Parathyroid adenoma (tissue), 2 donors: ENCODE measurements around the gene VAV3.

Source experiments
- H2AFZ ChIP-seq: fragments of 300-600 bp; sonication (generic); one replicate; pipeline ENCODE4 v1.7.0; 2017; ENCODE audit warnings: antibody characterized with exemption, mild to moderate bottlenecking
- H3K27ac ChIP-seq: fragments of 300-600 bp; sonication (generic); one replicate; pipeline ENCODE4 v1.7.0; 2017
- H3K27me3 ChIP-seq: fragments of 300-600 bp; sonication (generic); one replicate; pipeline ENCODE4 v1.7.0; 2017; ENCODE audit warnings: low read length; ENCODE audit not compliant: control insufficient read depth, insufficient read depth
- H3K36me3 ChIP-seq: fragments of 300-600 bp; sonication (generic); one replicate; pipeline ENCODE4 v1.7.0; 2017; ENCODE audit warnings: low read length; ENCODE audit not compliant: control insufficient read depth, insufficient read depth
- H3K4me1 ChIP-seq: fragments of 300-600 bp; sonication (generic); one replicate; pipeline ENCODE4 v1.7.0; 2017; ENCODE audit warnings: control low read depth
- H3K4me2 ChIP-seq: fragments of 300-600 bp; sonication (generic); one replicate; pipeline ENCODE4 v1.7.0; 2017; ENCODE audit warnings: low read length
- H3K4me3 ChIP-seq: fragments of 300-600 bp; sonication (generic); one replicate; pipeline ENCODE4 v1.7.0; 2017; ENCODE audit warnings: low read depth, low read length
- H3K79me2 ChIP-seq: fragments of 300-600 bp; sonication (generic); one replicate; pipeline ENCODE4 v1.7.0; 2017; ENCODE audit warnings: control low read depth
- H3K9ac ChIP-seq: fragments of 300-600 bp; sonication (generic); one replicate; pipeline ENCODE4 v1.7.0; 2017; ENCODE audit warnings: mild to moderate bottlenecking
- H3K9me3 ChIP-seq: fragments of 300-600 bp; sonication (generic); one replicate; pipeline ENCODE4 v1.7.0; 2017; ENCODE audit warnings: low read length; ENCODE audit not compliant: control insufficient read depth
- CTCF ChIP-seq: fragments of 300-600 bp; sonication (generic); IDR thresholded peaks from one replicate; pipeline ENCODE4 v1.7.0; 2017; ENCODE audit warnings: antibody characterized with exemption, mild to moderate bottlenecking
- donor health status: primary hyperparathyroidism.

Gene VAV3

DNA sequence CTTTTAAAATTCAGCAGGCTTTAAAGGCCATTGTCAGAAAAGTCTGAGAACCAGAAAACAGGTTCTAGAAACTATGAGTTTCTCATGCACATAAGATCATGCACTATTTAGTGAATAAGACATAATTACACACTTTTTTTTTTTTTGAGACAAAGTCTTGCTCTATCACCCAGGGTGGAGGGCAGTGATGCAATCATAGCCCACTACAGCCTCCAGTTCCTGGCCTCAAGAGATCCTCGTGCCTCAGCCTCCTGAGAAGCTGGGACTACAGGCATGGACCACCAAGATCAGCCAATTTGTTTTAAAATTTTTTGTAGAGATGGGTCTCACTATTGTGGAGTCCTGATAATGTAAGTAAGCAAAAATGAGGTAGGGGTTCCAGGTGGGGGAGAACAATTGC is 134.9 kb downstream of the VAV3 start:
- Histone ChIP-seq H3K27me3 (no peaks in the 10 kb centered on the region), H3K4me2 (no peak overlapping the region), H3K9ac (no peak overlapping the region), H3K4me1 (no peaks in the 10 kb centered on the region), H3K9me3 (no peaks in the 10 kb centered on the region), H3K79me2 (no peaks in the 10 kb centered on the region), H3K36me3 (no peaks in the 10 kb centered on the region), H2AFZ (no peak overlapping the region), H3K4me3 (no peak overlapping the region), H3K27ac (no peak overlapping the region)
- no peak for TF ChIP-seq CTCF

DNA sequence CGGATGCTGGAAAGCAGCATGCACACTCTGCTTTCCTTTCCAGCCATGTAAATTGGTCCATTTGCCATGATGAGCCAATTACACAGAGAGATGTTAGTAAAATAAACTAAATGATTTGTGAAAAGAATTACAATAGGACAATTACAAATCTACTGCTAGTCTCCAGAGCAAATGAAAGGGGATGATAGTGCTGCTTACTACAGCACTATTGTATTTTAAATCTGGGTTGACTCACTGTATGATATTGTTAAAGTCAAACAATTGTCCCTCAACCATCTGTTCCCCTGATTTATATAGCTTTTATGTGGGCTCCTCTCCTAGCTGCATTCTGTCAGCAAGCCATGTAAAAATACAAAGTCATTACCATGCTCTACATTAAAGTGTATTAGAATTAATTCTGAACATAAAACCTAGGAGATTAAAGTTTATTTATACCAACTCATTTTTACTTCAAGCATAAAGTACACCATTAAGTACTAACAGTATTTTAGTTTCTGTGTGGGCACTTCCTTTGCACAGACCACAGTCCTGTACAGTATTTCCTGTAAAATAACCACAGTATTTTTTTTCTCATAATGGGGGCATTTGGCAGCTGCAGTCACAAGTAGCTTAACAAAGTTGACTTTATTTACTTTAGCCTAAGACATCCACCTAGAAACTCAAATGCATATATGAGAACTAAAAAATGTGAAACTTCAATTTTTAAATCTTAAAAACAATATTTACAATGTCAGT is 135.8 kb downstream of the VAV3 start:
- Histone ChIP-seq H3K27me3 (no peaks in the 10 kb centered on the region), H2AFZ (no peak overlapping the region), H3K79me2 (no peaks in the 10 kb centered on the region), H3K36me3 (no peaks in the 10 kb centered on the region), H3K4me2 (no peak overlapping the region), H3K4me1 (no peaks in the 10 kb centered on the region), H3K27ac (no peak overlapping the region), H3K4me3 (no peak overlapping the region), H3K9me3 (no peaks in the 10 kb centered on the region), H3K9ac (no peak overlapping the region)
- no peak for TF ChIP-seq CTCF

- H3K9me3 ChIP-seq = no peaks in the 10 kb centered on the region
- H2AFZ ChIP-seq = no peak overlapping the region
- no peaks in the 10 kb centered on the region for H3K79me2 ChIP-seq
- no peaks in the 10 kb centered on the region for H3K27me3 ChIP-seq
- H3K36me3 ChIP-seq = no peaks in the 10 kb centered on the region
- H3K4me1 ChIP-seq = no peaks in the 10 kb centered on the region
- H3K27ac ChIP-seq = no peak overlapping the region
- TF ChIP-seq CTCF = no peak
- H3K4me3 ChIP-seq = no peak overlapping the region
- H3K4me2 ChIP-seq = no peak overlapping the region
- H3K9ac ChIP-seq = no peak overlapping the region
Observed at GRCh38 chr1:107824946-107825345, 140.0 kb downstream of the VAV3 start.

- Histone ChIP-seq H3K4me1 (no peaks in the 10 kb centered on the region), H3K36me3 (no peaks in the 10 kb centered on the region), H3K79me2 (no peaks in the 10 kb centered on the region), H3K27ac (no peak overlapping the region), H3K9ac (no peak overlapping the region), H3K4me2 (no peak overlapping the region), H3K27me3 (no peaks in the 10 kb centered on the region), H2AFZ (no peak overlapping the region), H3K9me3 (no peaks in the 10 kb centered on the region), H3K4me3 (no peak overlapping the region)
- TF ChIP-seq CTCF = no peak
Observed at GRCh38 chr1:107821340-107821739, 143.6 kb downstream of the VAV3 start.

DNA sequence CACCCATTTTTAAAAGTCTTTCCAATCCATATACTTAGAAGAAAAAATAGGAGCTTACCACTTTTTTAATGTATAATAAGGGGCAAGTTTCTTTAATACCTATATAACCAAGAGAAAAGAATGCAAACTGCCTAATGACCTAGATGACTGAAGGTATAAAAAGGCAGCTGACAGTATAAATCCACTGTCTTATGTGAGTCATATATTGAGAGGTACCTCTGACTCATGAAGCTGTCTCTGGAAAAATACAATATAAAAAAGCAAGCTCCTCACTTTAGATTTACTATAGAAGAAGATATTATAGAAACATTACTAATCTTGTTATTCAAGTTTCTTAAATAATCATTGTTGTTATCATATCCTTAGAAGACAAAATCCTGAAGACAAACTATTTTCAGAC is 144.2 kb downstream of the VAV3 start:
- Histone ChIP-seq H3K4me1 (no peaks in the 10 kb centered on the region), H3K27me3 (no peaks in the 10 kb centered on the region), H3K9me3 (no peaks in the 10 kb centered on the region), H3K4me2 (no peak overlapping the region), H2AFZ (no peak overlapping the region), H3K9ac (no peak overlapping the region), H3K36me3 (no peaks in the 10 kb centered on the region), H3K79me2 (no peaks in the 10 kb centered on the region), H3K27ac (no peak overlapping the region), H3K4me3 (no peak overlapping the region)
- no peak for TF ChIP-seq CTCF
